Sciatic nerve (tissue), 2 donors: ENCODE results near the gene PRR7. TPM values are rescaled to one million over a fixed set of nuclear protein-coding genes. Genes with fewer than 3 reads are reported as not detected.

ENCODE experiments used
- ATAC-seq: fragments of 200-7000 bp; cut with Tn5 transposase; one replicate; pipeline ENCODE4 v1.9.1; 2020; ENCODE audit warnings: mild to moderate bottlenecking, moderate library complexity
- DNase-seq: peaks from one replicate; pipeline ENCODE4 v3.0.0-alpha.2; 2020; ENCODE audit warnings: low spot score
- intact Hi-C: fragments of 100-400 bp; cut with DNase I; formaldehyde crosslinking; loops from one replicate; pipeline ENCODE4 v1.14.2; 2022
- total RNA-seq: library from RNA; stranded (reverse); fragmentation: NEBNext Ultra II Directional; extraction: Animal tissue kit (Norgen Biotek cat#: 25700); gene quantifications from one replicate; pipeline ENCODE4 v1.2.1, GENCODE V29; 2021
- donor health status: DM: no; HTN: no; CAD: no.
- donor health status: DM: no; HTN: no; CAD: no.

PRR7 gene
- total RNA-seq, 1 donor from 2014 or later, result 8.2 TPM

DNA sequence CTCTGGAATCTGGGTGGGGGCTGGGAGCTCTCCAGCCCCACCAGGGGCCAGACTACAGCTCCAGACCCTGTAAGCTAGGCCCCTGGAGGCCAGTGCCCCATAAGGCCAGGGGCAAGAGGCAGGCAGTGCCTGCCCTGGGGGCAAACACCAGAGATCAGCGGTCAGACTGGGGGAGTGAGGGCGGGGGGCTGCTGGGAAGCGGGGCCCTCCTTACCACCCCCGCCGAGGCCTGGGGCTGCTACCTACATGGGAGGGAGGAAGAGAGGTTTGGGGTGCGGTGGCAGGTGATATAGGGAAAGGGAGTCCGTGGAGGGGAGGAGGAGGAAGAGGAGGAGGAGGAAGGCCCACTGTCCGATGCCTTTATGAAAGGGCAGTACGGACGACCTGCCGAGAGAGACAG, 12.7 kb downstream of the PRR7 start:
- ATAC-seq (no peak), DNase-seq (no peak)
- intact Hi-C loops, result loop anchor here (5.0 kb wide), 1 partner anchor 57 kb away; the partner anchor contains the start of gene PFN3

GRCh38 chr5:177459819-177460628, 13.4 kb downstream of the PRR7 start:
- ATAC-seq, result no peak
- intact Hi-C loops, result loop anchor here (5.0 kb wide), 1 partner anchor 58 kb away; the partner anchor contains the start of gene PFN3
- DNase-seq, result no peak

GRCh38 chr5:177462021-177462670, 15.5 kb downstream of the PRR7 start:
- ATAC-seq (no peak), DNase-seq (no peak)
- intact Hi-C loops, result no loop called here

DNA sequence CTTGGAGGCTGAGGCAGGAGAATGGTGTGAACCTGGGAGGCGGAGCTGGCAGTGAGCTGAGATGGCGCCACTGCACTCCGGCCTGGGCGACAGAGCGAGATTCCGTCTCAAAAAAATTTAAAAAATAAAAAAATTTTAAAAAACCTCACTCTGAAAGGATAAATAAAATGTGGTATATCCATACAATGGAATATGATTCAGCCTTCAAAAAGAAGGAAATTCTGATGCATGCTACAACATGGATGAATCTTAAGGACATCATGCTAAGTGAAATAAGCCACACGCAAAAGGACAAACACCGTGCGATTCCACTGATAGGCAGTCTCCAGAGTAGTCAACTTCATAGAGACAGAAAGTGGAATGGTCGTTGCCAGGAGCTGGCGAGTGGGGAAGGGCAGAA, 18.4 kb downstream of the PRR7 start:
- no peak for DNase-seq
- no peak for ATAC-seq
- intact Hi-C loops, result no loop called here

GRCh38 chr5:177466861-177467260, 20.2 kb downstream of the PRR7 start:
- intact Hi-C loops, result no loop called here
- ATAC-seq (no peak), DNase-seq (no peak)

- ATAC-seq, result no peak
- intact Hi-C loops, result no loop called here
- DNase-seq, result no peak
Observed at GRCh38 chr5:177467436-177467835, 20.8 kb downstream of the PRR7 start.

- DNase-seq, result no peak
- no peak for ATAC-seq
- intact Hi-C loops, result no loop called here
Observed at GRCh38 chr5:177468329-177468684, 21.7 kb downstream of the PRR7 start.

GRCh38 chr5:177468685-177469628, 22.3 kb downstream of the PRR7 start:
- DNase-seq, result no peak
- peak; percentile 14 for ATAC-seq
- intact Hi-C loops, result no loop called here

- no peak for DNase-seq
- no peak for ATAC-seq
- intact Hi-C loops, result no loop called here
Observed at GRCh38 chr5:177469750-177470525, 23.3 kb downstream of the PRR7 start.

DNA sequence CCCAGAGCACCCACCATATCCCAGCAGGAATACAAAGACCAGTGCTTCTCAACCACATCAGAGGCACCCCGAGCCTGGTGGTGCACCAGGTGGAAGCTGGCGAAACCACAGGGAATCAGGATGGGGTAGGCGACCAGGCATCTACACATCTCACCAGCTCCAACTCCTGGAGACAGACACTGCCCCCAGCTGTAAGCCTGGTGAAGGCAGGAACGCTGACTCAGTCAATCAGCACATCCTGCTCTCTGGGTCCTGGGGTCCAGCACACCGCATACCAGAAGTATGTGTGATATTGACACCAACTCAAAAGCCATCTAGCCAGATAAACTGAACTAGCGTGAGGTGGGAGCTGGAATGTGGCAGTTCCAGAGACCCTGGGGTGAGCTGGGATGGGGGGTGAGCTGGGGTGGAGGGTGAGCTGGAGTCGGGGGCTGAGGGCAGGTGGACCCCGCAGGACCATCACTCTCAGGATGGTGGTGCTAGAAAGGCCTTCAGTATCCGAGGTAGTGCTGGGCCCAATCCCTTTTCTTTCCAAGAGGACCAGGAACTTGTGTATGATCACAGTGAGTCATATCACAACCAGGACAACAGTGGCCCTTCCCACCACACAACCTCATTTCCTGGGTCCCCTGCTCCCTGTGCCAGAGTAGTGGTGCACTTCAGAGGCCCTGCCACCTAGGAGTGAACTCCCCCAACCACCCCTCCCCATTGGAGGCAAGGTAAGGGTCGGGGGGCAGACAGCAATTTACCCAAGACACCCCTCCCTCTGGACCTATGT, 24.3 kb downstream of the PRR7 start:
- ATAC-seq (no peak), DNase-seq (no peak)
- intact Hi-C loops, result no loop called here

GRCh38 chr5:177471610-177472356, 25.2 kb downstream of the PRR7 start:
- DNase-seq, result no peak
- peak; percentile 58 for ATAC-seq
- intact Hi-C loops, result no loop called here

- intact Hi-C loops, result no loop called here
- ATAC-seq, result peak; percentile 6
- DNase-seq, result no peak
Observed at GRCh38 chr5:177472460-177473442, 26.1 kb downstream of the PRR7 start.

DNA sequence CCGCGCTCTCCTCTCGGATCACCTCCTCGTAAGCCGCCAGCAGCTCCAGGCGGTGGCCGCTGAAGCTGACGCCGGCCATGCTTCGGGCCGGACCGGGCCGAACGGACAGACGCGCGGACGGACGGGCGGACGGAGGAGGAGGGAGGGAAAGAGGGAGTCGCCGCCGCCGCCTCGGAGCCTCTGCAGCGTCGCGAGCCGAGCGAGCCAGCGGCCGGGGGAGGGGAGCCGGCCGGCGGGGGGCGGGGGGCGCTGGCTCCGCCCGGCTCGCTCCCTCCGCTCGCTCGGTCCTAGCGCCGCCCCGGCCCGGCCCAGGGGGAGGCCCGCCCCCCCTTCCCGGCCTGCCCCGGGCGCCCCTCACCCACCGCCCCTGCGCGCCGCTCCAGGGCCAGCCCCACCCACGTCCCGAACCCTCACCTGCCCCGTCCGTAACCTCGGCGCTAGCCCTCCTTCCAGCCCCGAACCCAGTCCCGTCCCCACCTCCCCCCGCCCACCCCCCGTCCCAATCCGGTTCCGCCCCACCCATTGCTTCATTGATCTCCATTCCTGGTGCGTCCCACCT, 26.9 kb downstream of the PRR7 start, which contains the start of gene DBN1:
Gene DBN1 (minus strand): TSS at position 192 of the 559 bp plus-strand sequence. CDS start 113 bp downstream, at position 79.
- peak; percentile 29 for ATAC-seq
- no peak for DNase-seq
- intact Hi-C loops, result no loop called here

DNA sequence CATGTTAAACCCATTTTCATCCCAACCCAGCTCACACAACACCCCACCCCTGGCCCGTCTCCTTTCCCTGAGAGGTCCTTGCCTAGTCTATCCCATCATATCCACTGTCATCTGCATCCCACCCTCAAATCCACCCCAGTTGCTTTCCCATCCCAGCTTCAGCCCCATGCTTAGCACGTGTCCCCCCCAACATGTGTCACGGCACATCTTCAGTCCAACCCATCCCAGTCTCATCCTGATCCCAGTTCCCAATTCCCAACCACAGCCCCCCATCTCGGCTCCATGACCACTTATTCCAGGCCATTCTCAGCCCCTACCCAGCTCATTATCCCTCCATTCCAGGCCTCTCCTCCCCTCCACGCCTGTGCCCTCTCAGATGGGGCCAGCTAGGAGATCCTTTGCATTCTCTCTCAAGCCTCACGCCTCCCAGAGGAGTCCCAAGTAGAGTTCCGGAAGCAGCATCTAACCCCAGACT, 27.4 kb downstream of the PRR7 start:
- intact Hi-C loops, result no loop called here
- ATAC-seq (no peak), DNase-seq (no peak)

- DNase-seq, result no peak
- ATAC-seq, result no peak
- intact Hi-C loops, result no loop called here
Observed at GRCh38 chr5:177474846-177475562, 28.4 kb downstream of the PRR7 start.
